Measurements from ENCODE around the gene HS3ST5.

Gene HS3ST5

DNA sequence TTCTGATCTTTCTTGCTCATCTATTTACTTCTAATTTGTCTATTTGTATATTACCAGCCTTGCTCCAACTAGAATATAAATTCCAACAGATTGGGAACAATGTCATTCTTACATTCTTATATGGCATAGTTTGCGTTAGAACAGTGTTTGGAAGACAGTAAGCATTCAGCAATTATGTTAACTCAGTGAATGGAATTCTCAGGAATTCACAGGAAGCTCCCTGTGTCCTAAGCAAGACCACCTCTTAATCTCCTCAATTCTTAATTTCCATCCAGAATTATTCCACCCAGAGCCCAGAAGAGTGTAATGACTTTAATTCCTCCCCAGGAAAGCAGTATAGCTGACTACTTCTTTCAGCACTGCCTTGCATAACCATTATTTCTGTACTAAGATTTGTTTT lies 18.2 kb upstream of the HS3ST5 start:
- TF ChIP-seq, protein P1, sequence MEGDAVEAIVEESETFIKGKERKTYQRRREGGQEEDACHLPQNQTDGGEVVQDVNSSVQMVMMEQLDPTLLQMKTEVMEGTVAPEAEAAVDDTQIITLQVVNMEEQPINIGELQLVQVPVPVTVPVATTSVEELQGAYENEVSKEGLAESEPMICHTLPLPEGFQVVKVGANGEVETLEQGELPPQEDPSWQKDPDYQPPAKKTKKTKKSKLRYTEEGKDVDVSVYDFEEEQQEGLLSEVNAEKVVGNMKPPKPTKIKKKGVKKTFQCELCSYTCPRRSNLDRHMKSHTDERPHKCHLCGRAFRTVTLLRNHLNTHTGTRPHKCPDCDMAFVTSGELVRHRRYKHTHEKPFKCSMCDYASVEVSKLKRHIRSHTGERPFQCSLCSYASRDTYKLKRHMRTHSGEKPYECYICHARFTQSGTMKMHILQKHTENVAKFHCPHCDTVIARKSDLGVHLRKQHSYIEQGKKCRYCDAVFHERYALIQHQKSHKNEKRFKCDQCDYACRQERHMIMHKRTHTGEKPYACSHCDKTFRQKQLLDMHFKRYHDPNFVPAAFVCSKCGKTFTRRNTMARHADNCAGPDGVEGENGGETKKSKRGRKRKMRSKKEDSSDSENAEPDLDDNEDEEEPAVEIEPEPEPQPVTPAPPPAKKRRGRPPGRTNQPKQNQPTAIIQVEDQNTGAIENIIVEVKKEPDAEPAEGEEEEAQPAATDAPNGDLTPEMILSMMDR (IDR thresholded peaks at IDR 0.05; ENCODE audit: low read depth, low read length, missing control alignments) = no peak
- no peak for DNase-seq (ENCODE audit: low read depth)
- in situ Hi-C loops (cut with HindIII; ENCODE audit: low sequenced_read_pairs) = no loop called here
- H3K4me3 ChIP-seq (ENCODE audit: low read depth, low read length) = no peak overlapping the region

DNA sequence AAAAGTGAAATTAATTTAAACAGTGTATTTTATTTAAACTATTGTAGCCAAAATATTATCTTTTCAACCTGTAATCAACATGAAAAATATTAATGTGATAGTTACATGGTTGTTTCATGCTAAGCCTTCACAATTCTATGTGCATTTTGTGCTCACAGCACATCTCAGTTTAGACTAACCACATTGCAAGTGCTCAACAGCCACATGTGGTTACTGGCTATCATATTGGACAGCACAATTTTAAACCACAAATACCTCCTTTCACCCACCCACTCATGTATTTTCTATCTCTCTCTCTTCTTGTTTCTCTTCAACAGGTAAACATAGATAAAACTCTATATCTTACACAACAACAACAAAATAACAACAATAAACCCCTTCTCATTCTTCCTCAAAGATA lies 12.5 kb upstream of the HS3ST5 start:
- H3K4me3 ChIP-seq (ENCODE audit: low read depth, low read length) = no peak overlapping the region
- in situ Hi-C loops (cut with HindIII; ENCODE audit: low sequenced_read_pairs) = no loop called here
- no peak for DNase-seq (ENCODE audit: low read depth)
- TF ChIP-seq, protein P1 (IDR thresholded peaks at IDR 0.05; ENCODE audit: low read depth, low read length, missing control alignments) = no peak

DNA sequence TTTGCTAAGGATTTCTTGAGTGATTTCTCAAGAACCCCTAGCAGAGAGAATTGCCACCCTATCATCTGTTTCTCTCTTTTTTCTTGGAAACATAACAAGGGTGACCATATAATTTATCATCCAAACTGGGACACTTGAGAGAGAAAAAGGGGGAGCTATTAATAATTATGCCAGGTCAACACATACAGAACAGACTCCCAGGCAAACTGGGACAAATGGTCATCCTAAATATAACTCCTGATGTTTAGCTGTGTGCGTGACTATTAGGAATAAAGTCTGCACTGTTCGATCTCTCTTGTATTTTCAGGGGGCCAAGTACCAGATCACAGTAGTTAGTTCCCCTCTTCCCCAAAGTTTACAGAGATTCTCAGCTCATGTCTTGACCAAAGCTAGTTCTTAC lies 11.7 kb upstream of the HS3ST5 start:
- in situ Hi-C loops (cut with HindIII; ENCODE audit: low sequenced_read_pairs) = no loop called here
- no peak overlapping the region for H3K4me3 ChIP-seq (ENCODE audit: low read depth, low read length)
- TF ChIP-seq, protein P1 (IDR thresholded peaks at IDR 0.05; ENCODE audit: low read depth, low read length, missing control alignments) = no peak
- DNase-seq (ENCODE audit: low read depth) = no peak

DNA sequence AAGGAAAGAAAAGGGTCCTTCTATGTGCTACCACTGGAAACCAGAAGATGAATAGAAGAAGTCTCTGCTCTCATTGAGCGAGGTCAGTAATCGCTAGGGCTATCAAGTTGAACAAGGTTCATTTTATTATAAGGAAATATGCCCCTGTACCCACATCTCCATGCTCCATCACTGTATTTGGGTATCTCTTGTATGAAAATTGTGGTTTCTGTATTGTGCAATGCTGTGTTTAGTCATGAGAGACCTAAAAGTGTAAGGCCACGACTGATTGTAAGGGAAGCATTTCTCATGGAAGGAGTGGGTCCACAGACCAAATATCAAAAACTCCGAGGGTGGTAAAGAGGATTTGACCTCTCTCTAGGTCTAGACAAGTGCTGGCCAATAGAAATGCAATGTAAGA lies 3.6 kb upstream of the HS3ST5 start:
- in situ Hi-C loops (cut with HindIII; ENCODE audit: low sequenced_read_pairs) = no loop called here
- DNase-seq (ENCODE audit: low read depth) = no peak
- H3K4me3 ChIP-seq (ENCODE audit: low read depth, low read length) = no peak overlapping the region
- TF ChIP-seq, protein P1 (IDR thresholded peaks at IDR 0.05; ENCODE audit: low read depth, low read length, missing control alignments) = no peak

DNA sequence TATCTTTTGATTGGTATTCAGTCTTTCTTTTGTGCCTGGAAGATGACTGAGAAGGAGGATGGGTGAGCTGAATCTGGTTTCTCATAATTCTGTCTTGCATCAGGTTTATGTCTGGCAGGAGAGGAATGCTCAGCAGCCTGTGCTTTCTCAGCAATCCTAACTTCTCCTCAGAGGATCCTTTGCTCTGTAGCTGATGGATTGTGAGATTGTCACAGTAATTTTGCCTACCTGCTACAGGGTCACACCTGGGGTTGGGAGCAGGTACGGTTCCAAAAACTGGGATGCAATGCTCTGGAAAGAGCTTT lies 2.1 kb upstream of the HS3ST5 start:
- in situ Hi-C loops (cut with HindIII; ENCODE audit: low sequenced_read_pairs) = no loop called here

DNA sequence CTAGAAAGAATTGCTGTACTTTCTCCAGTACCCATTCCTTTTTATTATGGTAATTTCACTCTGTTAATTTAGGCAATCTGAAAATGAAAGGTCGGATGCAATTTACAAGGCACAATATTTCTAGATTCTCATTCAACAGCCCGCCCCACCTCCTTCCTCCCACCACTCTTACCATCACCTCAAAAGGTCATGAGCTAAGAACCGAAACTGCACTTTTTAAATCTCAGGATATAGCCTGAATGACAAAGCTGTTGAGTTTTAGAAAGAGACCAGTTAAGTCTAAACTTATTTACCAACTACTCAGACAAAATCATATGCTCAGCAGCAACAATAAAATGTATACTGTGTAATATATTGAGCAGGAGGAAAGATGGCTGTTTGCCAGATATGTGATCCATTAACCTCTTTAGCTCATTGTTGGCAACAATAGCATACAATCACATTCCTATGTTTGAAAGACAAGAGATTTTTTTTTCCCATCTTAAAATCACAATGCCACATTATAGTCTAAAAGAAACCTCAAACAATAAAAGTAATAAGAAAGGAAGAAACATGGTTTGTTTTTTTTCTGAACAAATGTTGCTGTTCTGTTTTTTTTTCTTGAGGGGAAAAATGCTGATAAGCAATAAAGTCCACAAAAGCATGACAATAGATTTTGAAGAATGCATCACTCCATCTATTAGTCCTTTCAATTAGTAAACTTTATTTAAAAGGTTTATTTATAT lies 1.6 kb upstream of the HS3ST5 start:
- DNase-seq (ENCODE audit: low read depth) = no peak
- no peak overlapping the region for H3K4me3 ChIP-seq (ENCODE audit: low read depth, low read length)
- TF ChIP-seq, protein P1 (IDR thresholded peaks at IDR 0.05; ENCODE audit: low read depth, low read length, missing control alignments) = no peak
- in situ Hi-C loops (cut with HindIII; ENCODE audit: low sequenced_read_pairs) = no loop called here

More for the DNA sequence above, 2.1 kb upstream of the HS3ST5 start:
- DNase-seq (ENCODE audit: low read depth) = no peak
- no peak overlapping the region for H3K4me3 ChIP-seq (ENCODE audit: low read depth, low read length)
- TF ChIP-seq, protein P1 (IDR thresholded peaks at IDR 0.05; ENCODE audit: low read depth, low read length, missing control alignments) = no peak
